Fibroblast of gingiva (primary cell): Measurements from ENCODE around the gene AKT1.
"Not testable (repeated sequence)": the region's sequence is repeated elsewhere in the genome, so short reads cannot be mapped to it uniquely, and the experiment has no call there.

Experiments
- DNase-seq: peaks from one replicate; pipeline ENCODE4 v3.0.0-alpha.2; 2011; ENCODE audit warnings: low read depth

Gene AKT1

GRCh38 chr14:104818714-104819161, 23.2 kb upstream of the AKT1 start:
- DNase-seq = no peak

GRCh38 chr14:104817930-104818713, 22.6 kb upstream of the AKT1 start:
- DNase-seq = no peak

GRCh38 chr14:104816616-104816884, 21.0 kb upstream of the AKT1 start:
- no peak for DNase-seq

GRCh38 chr14:104814701-104815100, 19.2 kb upstream of the AKT1 start:
- DNase-seq = not testable (repeated sequence)

- no peak for DNase-seq
These were observed 17.7 kb upstream of the AKT1 start for GRCh38 chr14:104813286-104813685.

GRCh38 chr14:104810316-104810715, 14.8 kb upstream of the AKT1 start:
- DNase-seq = no peak

- no peak for DNase-seq
These were observed 12.9 kb upstream of the AKT1 start for GRCh38 chr14:104808456-104808855.

GRCh38 chr14:104806625-104807465, 11.3 kb upstream of the AKT1 start:
- no peak for DNase-seq

- DNase-seq = no peak
These were observed 10.5 kb upstream of the AKT1 start for GRCh38 chr14:104805941-104806624.

GRCh38 chr14:104805326-104805678, 9.8 kb upstream of the AKT1 start:
- DNase-seq = peak; percentile 80

GRCh38 chr14:104804481-104805325, 9.2 kb upstream of the AKT1 start:
- no peak for DNase-seq

GRCh38 chr14:104803912-104804410, 8.4 kb upstream of the AKT1 start:
- DNase-seq = no peak

GRCh38 chr14:104803280-104803911, 7.8 kb upstream of the AKT1 start:
- no peak for DNase-seq

- no peak for DNase-seq
These were observed 7.0 kb upstream of the AKT1 start for GRCh38 chr14:104802394-104803184.

- no peak for DNase-seq
These were observed 6.2 kb upstream of the AKT1 start for GRCh38 chr14:104801520-104802393.

- no peak for DNase-seq
These were observed 5.4 kb upstream of the AKT1 start, which contains the start of gene ZBTB42 for GRCh38 chr14:104800771-104801519. Gene ZBTB42, plus strand, starts transcription at chr14:104801101. Its CDS starts 97 bp downstream, at chr14:104801198.

GRCh38 chr14:104800015-104800770, 4.6 kb upstream of the AKT1 start:
- DNase-seq = peak; percentile 82
